H9 (cell line): ENCODE data around the gene RUNX2. TPM values are rescaled to one million over a fixed set of nuclear protein-coding genes. Genes with fewer than 3 reads are reported as not detected.

Experiments used
- DNase-seq: peaks from one replicate; pipeline ENCODE4 v3.0.0-alpha.2; 2017
- H2AFZ ChIP-seq: one replicate; pipeline ENCODE4 v1.6.1; 2013; ENCODE audit warnings: mild to moderate bottlenecking, low read length, control low read depth, moderate library complexity
- H2AK5ac ChIP-seq: 2 replicates; pipeline ENCODE4 v1.6.1; 2013; ENCODE audit warnings: low read length, control low read depth, mixed read lengths; ENCODE audit not compliant: insufficient read length
- H2BK120ac ChIP-seq: one replicate; pipeline ENCODE4 v1.6.1; 2013; ENCODE audit warnings: low read depth, mild to moderate bottlenecking, low read length, control low read depth, inconsistent platforms; ENCODE audit not compliant: poor library complexity, severe bottlenecking
- H2BK12ac ChIP-seq: 2 replicates; pipeline ENCODE4 v1.6.1; 2013; ENCODE audit warnings: low read length, control low read depth, mixed read lengths, low read depth; ENCODE audit not compliant: insufficient read length
- H2BK15ac ChIP-seq: 2 replicates; pipeline ENCODE4 v1.6.1; 2013; ENCODE audit warnings: low read depth, low read length, control low read depth
- H2BK20ac ChIP-seq: one replicate; pipeline ENCODE4 v1.6.1; 2013; ENCODE audit warnings: low read depth, mild to moderate bottlenecking, low read length, control low read depth, inconsistent platforms; ENCODE audit not compliant: poor library complexity, severe bottlenecking
- H2BK5ac ChIP-seq: 2 replicates; pipeline ENCODE4 v1.6.1; 2013; ENCODE audit warnings: low read length, control low read depth, mixed read lengths; ENCODE audit not compliant: insufficient read length
- H3K14ac ChIP-seq: 2 replicates; pipeline ENCODE4 v1.6.1; 2013; ENCODE audit warnings: low read length, control low read depth; ENCODE audit not compliant: insufficient read depth
- H3K18ac ChIP-seq: 2 replicates; pipeline ENCODE4 v1.6.1; 2013; ENCODE audit warnings: low read depth, mild to moderate bottlenecking, mixed read lengths, low read length, control low read depth; ENCODE audit not compliant: insufficient read length
- H3K23ac ChIP-seq: 2 replicates; pipeline ENCODE4 v1.6.1; 2013; ENCODE audit warnings: low read length, control low read depth, mixed read lengths, low read depth; ENCODE audit not compliant: insufficient read length
- H3K23me2 ChIP-seq: 2 replicates; pipeline ENCODE4 v1.6.1; 2013; ENCODE audit warnings: low read depth, mild to moderate bottlenecking, mixed read lengths, low read length, control low read depth; ENCODE audit not compliant: insufficient read length, poor library complexity, severe bottlenecking
- H3K27ac ChIP-seq: 2 replicates; pipeline ENCODE4 v1.5.1; 2013; ENCODE audit warnings: low read length, control low read depth, mixed read lengths, low read depth; ENCODE audit not compliant: insufficient read length
- H3K27me3 ChIP-seq: 2 replicates; pipeline ENCODE4 v1.6.1; 2013; ENCODE audit warnings: low read length, control low read depth, inconsistent platforms; ENCODE audit not compliant: insufficient read depth
- H3K4ac ChIP-seq: 2 replicates; pipeline ENCODE4 v1.6.1; 2013; ENCODE audit warnings: low read depth, mild to moderate bottlenecking, control low read depth, inconsistent platforms, low read length, moderate library complexity
- H3K4me1 ChIP-seq: 2 replicates; pipeline ENCODE4 v1.6.1; 2013; ENCODE audit warnings: low read length, control low read depth, inconsistent platforms; ENCODE audit not compliant: insufficient read depth
- H3K4me2 ChIP-seq: 2 replicates; pipeline ENCODE4 v1.6.1; 2013; ENCODE audit warnings: low read length, control low read depth, mixed read lengths; ENCODE audit not compliant: insufficient read length, insufficient read depth
- H3K56ac ChIP-seq: 2 replicates; pipeline ENCODE4 v1.6.1; 2013; ENCODE audit warnings: low read depth, mild to moderate bottlenecking, mixed read lengths, low read length, control low read depth; ENCODE audit not compliant: insufficient read length
- H3K79me1 ChIP-seq: 2 replicates; pipeline ENCODE4 v1.6.1; 2013; ENCODE audit warnings: low read depth, mild to moderate bottlenecking, moderate library complexity, low read length, control low read depth, inconsistent platforms; ENCODE audit not compliant: insufficient read depth, poor library complexity, severe bottlenecking
- H3K79me2 ChIP-seq: 2 replicates; pipeline ENCODE4 v1.6.1; 2013; ENCODE audit warnings: low read length, control low read depth, inconsistent platforms; ENCODE audit not compliant: insufficient read depth
- H3K9ac ChIP-seq: 2 replicates; pipeline ENCODE4 v1.6.1; 2013; ENCODE audit warnings: low read length, control low read depth, mixed read lengths; ENCODE audit not compliant: insufficient read length; ENCODE audit errors: extremely low read depth
- H3K9me3 ChIP-seq: one replicate; pipeline ENCODE4 v1.6.1; 2013; ENCODE audit warnings: low read depth, low read length, inconsistent platforms; ENCODE audit not compliant: control insufficient read depth
- H3T11ph ChIP-seq: one replicate; pipeline ENCODE4 v1.6.1; 2013; ENCODE audit warnings: mild to moderate bottlenecking, low read length, control low read depth, inconsistent platforms
- H4K20me1 ChIP-seq: one replicate; pipeline ENCODE4 v1.6.1; 2013; ENCODE audit not compliant: control insufficient read depth, insufficient read length, insufficient read depth
- H4K5ac ChIP-seq: 2 replicates; pipeline ENCODE4 v1.6.1; 2013; ENCODE audit warnings: low read depth, mild to moderate bottlenecking, mixed read lengths, low read length, control low read depth; ENCODE audit not compliant: insufficient read length
- H4K8ac ChIP-seq: replicated peaks from 2 replicates; pipeline ENCODE4 v1.6.1; 2013; ENCODE audit warnings: low read length, control low read depth, mixed read lengths, low read depth; ENCODE audit not compliant: insufficient read length
- H4K91ac ChIP-seq: 2 replicates; pipeline ENCODE4 v1.6.1; 2013; ENCODE audit warnings: low read depth, mild to moderate bottlenecking, moderate library complexity, mixed read lengths, low read length, control low read depth; ENCODE audit not compliant: insufficient read length
- H3K27ac Mint-ChIP-seq, 3 experiments: 2 replicates in 2 of 3; 3 replicates in 1 of 3; pipeline ENCODE4 v1.8.0; 2020 to 2021; ENCODE audit warnings: mixed read lengths in 3 of 3, mild to moderate bottlenecking in 1 of 3, moderate library complexity in 1 of 3
- H3K27me3 Mint-ChIP-seq: 2 replicates; pipeline ENCODE4 v1.8.0; 2021; ENCODE audit warnings: low read depth, mild to moderate bottlenecking, moderate library complexity, mixed read lengths
- H3K36me3 Mint-ChIP-seq, 3 experiments: 2 replicates in 2 of 3; 3 replicates in 1 of 3; pipeline ENCODE4 v1.8.0; 2020 to 2021; ENCODE audit warnings: low read depth in 3 of 3, mixed read lengths in 3 of 3; ENCODE audit not compliant: insufficient read depth in 1 of 3
- H3K4me1 Mint-ChIP-seq, 2 experiments: 2 replicates each; pipeline ENCODE4 v1.8.0; 2020; ENCODE audit warnings: mixed read lengths in 2 of 2
- H3K4me3 Mint-ChIP-seq, 2 experiments: 2 replicates in 1 of 2; 3 replicates in 1 of 2; pipeline ENCODE4 v1.8.0; 2020 to 2021; ENCODE audit warnings: mild to moderate bottlenecking in 2 of 2, mixed read lengths in 2 of 2, moderate library complexity in 1 of 2
- H3K9me3 Mint-ChIP-seq, 2 experiments: 2 replicates in 1 of 2; 3 replicates in 1 of 2; pipeline ENCODE4 v1.8.0; 2020; ENCODE audit warnings: mild to moderate bottlenecking in 2 of 2, mixed read lengths in 2 of 2, moderate library complexity in 1 of 2
- CTCF ChIP-seq: fragments of 200-600 bp; sonication (generic); conservative IDR thresholded peaks from 3 replicates; pipeline ENCODE4 v1.8.0; 2021; ENCODE audit warnings: antibody characterized with exemption, mild to moderate bottlenecking
- WGBS: extraction: QIAGEN DNeasy Blood & Tissue Kit; methylation state at CpG from one replicate; pipeline ENCODE4 v1.1.7; 2013; ENCODE audit warnings: missing lambda C conversion rate, low lambda C conversion rate, mixed read lengths; ENCODE audit not compliant: insufficient read length; ENCODE audit errors: extremely low coverage; 5-methylcytosine and 5-hydroxymethylcytosine counted together
- total RNA-seq: library from RNA; stranded (reverse); gene quantifications from 2 replicates; pipeline ENCODE4 v1.2.1, GENCODE V29; 2021

RUNX2 gene
- total RNA-seq, 1 experiment from 2014 or later: 0.15 TPM

GRCh38 chr6:45679631-45680030 lies 351.5 kb downstream of the RUNX2 start:
- Mint-ChIP-seq H3K4me3 (no peak overlapping the region), H3K27ac (no peak overlapping the region), H3K36me3 (peaks cover 2 to 10% (median 3%) of the 10 kb centered on the region in 3 experiments; a peak in 5 of 7 replicates), H3K4me1 (peaks cover 7 to 8% of the 10 kb centered on the region in 2 experiments), H3K27me3 (peaks cover 13% of the 10 kb centered on the region), H3K9me3 (peaks cover 11 to 15% of the 10 kb centered on the region in 2 experiments; a peak in 4 of 5 replicates)
- H2AK5ac ChIP-seq: no peak overlapping the region
- no peaks in the 10 kb centered on the region for H3K79me2 ChIP-seq
- no peak for DNase-seq
- H4K8ac ChIP-seq: no peak overlapping the region
- no peak overlapping the region for H3K14ac ChIP-seq
- no peaks in the 10 kb centered on the region for H4K20me1 ChIP-seq
- no peak overlapping the region for H3K27ac ChIP-seq
- H3K4me2 ChIP-seq: no peak overlapping the region
- peaks cover 4% of the 10 kb centered on the region; the same call in 1 of the 2 replicates for H3K4me1 ChIP-seq
- H3T11ph ChIP-seq: no peak overlapping the region
- no peaks in the 10 kb centered on the region for H3K27me3 ChIP-seq
- no peak for TF ChIP-seq CTCF
- H3K18ac ChIP-seq: no peak overlapping the region
- no peak overlapping the region for H3K4ac ChIP-seq
- no peaks in the 10 kb centered on the region for H3K23me2 ChIP-seq
- H2BK15ac ChIP-seq: no peak overlapping the region
- no peak overlapping the region for H2BK20ac ChIP-seq
- H2BK12ac ChIP-seq: no peak overlapping the region
- H2AFZ ChIP-seq: no peak overlapping the region
- H4K5ac ChIP-seq: no peak overlapping the region
- H3K56ac ChIP-seq: no peak overlapping the region
- no peak overlapping the region for H3K23ac ChIP-seq
- no peak overlapping the region for H3K9ac ChIP-seq
- no CpG with 5 or more reads among the region's 2 CpGs for WGBS
- no peaks in the 10 kb centered on the region for H3K9me3 ChIP-seq
- no peak overlapping the region for H2BK120ac ChIP-seq
- no peaks in the 10 kb centered on the region for H3K79me1 ChIP-seq
- H2BK5ac ChIP-seq: no peak overlapping the region
- no peak overlapping the region for H4K91ac ChIP-seq
